ENCODE results near the gene GNAQ.

GRCh38 chr9:77829420-77829819 is 202.2 kb downstream of the GNAQ start:
- TF ChIP-seq POLR2A (IDR thresholded peaks at IDR 0.05) (no peak), EP300 (IDR thresholded peaks at IDR 0.05) (no peak)
